Esophagus (tissue), 2 donors: ENCODE data around the gene POLR3K. TPM values are rescaled to one million over a fixed set of nuclear protein-coding genes. Genes with fewer than 3 reads are reported as not detected.

ENCODE experiments used
- H3K27ac ChIP-seq, 2 donors: one replicate each; pipeline ENCODE4 v1.5.1; 2013; ENCODE audit warnings: low read depth in 2 of 2, mild to moderate bottlenecking in 2 of 2, inconsistent platforms in 1 of 2, low read length in 1 of 2, moderate library complexity in 1 of 2
- H3K27me3 ChIP-seq, 2 donors: one replicate each; pipeline ENCODE4 v1.6.1; 2013; ENCODE audit warnings: low read length in 2 of 2, control low read depth in 1 of 2, mild to moderate bottlenecking in 1 of 2; ENCODE audit not compliant: insufficient read depth in 2 of 2, control insufficient read depth in 1 of 2
- H3K36me3 ChIP-seq, 2 donors: one replicate each; pipeline ENCODE4 v1.6.1; 2013; ENCODE audit warnings: low read length in 1 of 2; ENCODE audit not compliant: control insufficient read depth in 2 of 2, insufficient read depth in 2 of 2
- H3K4me1 ChIP-seq, 2 donors: one replicate each; pipeline ENCODE4 v1.6.1; 2013; ENCODE audit warnings: low read length in 1 of 2; ENCODE audit not compliant: control insufficient read depth in 2 of 2, insufficient read depth in 2 of 2
- H3K4me3 ChIP-seq, 2 donors: one replicate each; pipeline ENCODE4 v1.5.1; 2013; ENCODE audit warnings: low read length in 2 of 2, mild to moderate bottlenecking in 2 of 2, low read depth in 1 of 2, moderate library complexity in 1 of 2
- H3K9me3 ChIP-seq, 2 donors: one replicate each; pipeline ENCODE4 v1.6.1; 2013; ENCODE audit warnings: mild to moderate bottlenecking in 2 of 2, low read depth in 1 of 2, low read length in 1 of 2, moderate library complexity in 1 of 2; ENCODE audit not compliant: control insufficient read depth in 2 of 2, insufficient read depth in 1 of 2
- WGBS, 2 donors: extraction: QIAGEN DNeasy Blood & Tissue Kit; methylation state at CpG; one replicate each; pipeline ENCODE4 v1.1.7; 2013; 5-methylcytosine and 5-hydroxymethylcytosine counted together
- polyA plus RNA-seq, 2 donors: library from polyadenylated mRNA; stranded (reverse); fragments of 200-250 nt; gene quantifications; one replicate each; pipeline ENCODE4 v1.2.3, GENCODE V29; 2013
- donor health status: healthy with polysubstance abuse.
- donor health status: Bipolar disorder and iron deficiency.

Gene POLR3K
- 10 to 100 TPM in 1 of 2 donors, 1 to 10 TPM in 1; 4.3 to 11.4 TPM for polyA plus RNA-seq

GRCh38 chr16:53346-54236 lies at the start of gene POLR3K, which contains the start of gene SNRNP25:
Gene POLR3K (minus strand): TSS chr16:53608. CDS start chr16:53586, 22 bp downstream.
Gene SNRNP25 (plus strand): TSS chr16:53828. CDS start chr16:54017, 189 bp downstream.
- Histone ChIP-seq H3K9me3 (no peaks in the 10 kb centered on the region), H3K27me3 (no peaks in the 10 kb centered on the region), H3K27ac (peak within 1 kb of the TSS; percentile 51 to 76), H3K4me3 (peak within 1 kb of the TSS; percentile 84 to 86), H3K4me1 (peaks cover 0 to 3% of the 10 kb centered on the region in 2 donors), H3K36me3 (peaks cover 3 to 33% of the 10 kb centered on the region in 2 donors)
- 0% methylated on average over 77 to 91 of the region's 91 CpGs for WGBS, 2 donors

DNA sequence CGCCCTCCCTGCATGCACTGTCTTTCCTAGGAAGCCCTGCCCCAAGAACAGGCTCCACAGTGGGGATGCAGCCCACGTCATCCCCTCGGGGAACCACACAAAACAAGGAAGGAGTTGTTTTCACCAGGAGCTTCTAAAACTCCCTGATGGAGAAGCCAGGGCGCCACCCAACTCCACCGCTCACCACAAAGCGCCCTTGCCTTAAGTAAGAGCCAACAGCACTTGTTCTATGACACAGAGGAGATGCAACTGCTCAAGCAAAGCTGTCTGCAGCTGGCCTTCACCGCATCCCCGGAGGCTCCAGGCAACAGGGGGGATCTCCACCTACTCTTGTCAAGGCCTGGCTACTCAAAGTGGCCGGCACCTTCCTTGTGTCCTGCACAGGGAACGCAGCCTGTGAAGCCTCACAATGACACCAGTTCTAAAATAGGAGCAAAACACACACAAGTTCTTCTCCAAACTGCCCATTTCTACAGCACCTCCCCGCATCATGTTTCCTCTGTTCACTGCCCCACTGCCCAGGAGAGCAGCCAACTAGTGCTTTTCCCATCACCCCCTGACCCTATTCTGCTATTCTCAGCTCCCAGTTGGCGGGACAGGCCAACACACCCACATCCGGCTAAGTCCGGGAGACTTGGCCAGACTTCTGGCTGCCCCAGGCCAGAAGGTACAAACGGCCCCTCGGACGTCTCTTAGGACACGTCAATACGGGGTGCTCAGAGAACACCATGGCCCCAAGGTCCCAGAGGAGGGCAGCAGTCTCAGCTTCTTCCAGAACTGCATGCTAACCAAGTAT lies 48.9 kb upstream of the POLR3K start:
- no peaks in the 10 kb centered on the region for H3K4me1 ChIP-seq
- no peak overlapping the region for H3K27ac ChIP-seq
- no peaks in the 10 kb centered on the region for H3K27me3 ChIP-seq
- WGBS, 2 donors: 71 to 78% methylated on average over 19 of the region's 19 CpGs
- peaks cover 5 to 8% of the 10 kb centered on the region in 2 donors for H3K36me3 ChIP-seq
- no peak overlapping the region for H3K4me3 ChIP-seq
- no peaks in the 10 kb centered on the region for H3K9me3 ChIP-seq

- H3K9me3 ChIP-seq: no peaks in the 10 kb centered on the region
- peaks cover 5 to 8% of the 10 kb centered on the region in 2 donors for H3K36me3 ChIP-seq
- no peaks in the 10 kb centered on the region for H3K4me1 ChIP-seq
- WGBS, 2 donors: 82 to 88% methylated on average over 6 of the region's 6 CpGs
- no peaks in the 10 kb centered on the region for H3K27me3 ChIP-seq
- no peak overlapping the region for H3K27ac ChIP-seq
- no peak overlapping the region for H3K4me3 ChIP-seq
These were observed 48.2 kb upstream of the POLR3K start for GRCh38 chr16:101586-101985.

GRCh38 chr16:100989-101388 lies 47.6 kb upstream of the POLR3K start:
- Histone ChIP-seq H3K9me3 (no peaks in the 10 kb centered on the region), H3K36me3 (peaks cover 5 to 8% of the 10 kb centered on the region in 2 donors), H3K27me3 (no peaks in the 10 kb centered on the region), H3K4me3 (no peak overlapping the region), H3K27ac (no peak overlapping the region), H3K4me1 (no peaks in the 10 kb centered on the region)
- 81 to 88% methylated on average over 5 of the region's 5 CpGs for WGBS, 2 donors

GRCh38 chr16:97822-98221 lies 44.4 kb upstream of the POLR3K start:
- Histone ChIP-seq H3K27ac (no peak overlapping the region), H3K4me1 (no peaks in the 10 kb centered on the region), H3K27me3 (no peaks in the 10 kb centered on the region), H3K36me3 (peaks cover 5 to 16% of the 10 kb centered on the region in 2 donors), H3K4me3 (no peak overlapping the region), H3K9me3 (no peaks in the 10 kb centered on the region)
- 89 to 90% methylated on average over 8 of the region's 8 CpGs for WGBS, 2 donors

- H3K27me3 ChIP-seq: no peaks in the 10 kb centered on the region
- H3K36me3 ChIP-seq: peaks cover 5 to 20% of the 10 kb centered on the region in 2 donors
- H3K9me3 ChIP-seq: no peaks in the 10 kb centered on the region
- H3K4me1 ChIP-seq: no peaks in the 10 kb centered on the region
- H3K4me3 ChIP-seq: no peak overlapping the region
- H3K27ac ChIP-seq: no peak overlapping the region
- 15 to 17% methylated on average over 11 of the region's 11 CpGs for WGBS, 2 donors
These were observed 43.5 kb upstream of the POLR3K start for GRCh38 chr16:96935-97381.

GRCh38 chr16:94918-95265 lies 41.5 kb upstream of the POLR3K start:
- Histone ChIP-seq H3K27ac (no peak overlapping the region), H3K4me3 (no peak overlapping the region), H3K27me3 (no peaks in the 10 kb centered on the region), H3K4me1 (no peaks in the 10 kb centered on the region), H3K9me3 (no peaks in the 10 kb centered on the region), H3K36me3 (peaks cover under 1 to 21% of the 10 kb centered on the region in 2 donors)
- 95 to 96% methylated on average over 5 of the region's 5 CpGs for WGBS, 2 donors

- Histone ChIP-seq H3K27ac (no peak overlapping the region), H3K27me3 (no peaks in the 10 kb centered on the region), H3K9me3 (no peaks in the 10 kb centered on the region), H3K36me3 (peaks cover 6 to 29% of the 10 kb centered on the region in 2 donors), H3K4me3 (no peak overlapping the region), H3K4me1 (no peaks in the 10 kb centered on the region)
- 86% methylated on average over 15 of the region's 15 CpGs for whole genome bisulfite sequencing, 2 donors
These were observed 39.3 kb upstream of the POLR3K start for GRCh38 chr16:92431-93339.

GRCh38 chr16:91484-91883 lies 38.1 kb upstream of the POLR3K start:
- Histone ChIP-seq H3K27me3 (no peaks in the 10 kb centered on the region), H3K4me1 (no peaks in the 10 kb centered on the region), H3K4me3 (no peak overlapping the region), H3K9me3 (no peaks in the 10 kb centered on the region), H3K27ac (no peak overlapping the region), H3K36me3 (peaks cover 6 to 35% of the 10 kb centered on the region in 2 donors)
- WGBS, 2 donors: 44 to 45% methylated on average over 9 of the region's 9 CpGs
